A549 treated with RU486 at 1 μM for 4 hours (cell line): ENCODE measurements around the gene PGAP3. TPM values are rescaled to one million over a fixed set of nuclear protein-coding genes. Genes with fewer than 3 reads are reported as not detected.

Experiments
- total RNA-seq: library from RNA; stranded (reverse); fragments of 200-300 nt; extraction: Qiagen RNA extraction; gene quantifications from 5 replicates; pipeline ENCODE4 v1.2.3, GENCODE V29; 2022; ENCODE audit warnings: low read depth

Gene PGAP3
- 6.4 to 8.5 TPM (median 8.1 TPM) in 5 replicates for total RNA-seq

GRCh38 chr17:39687546-39688474, at the start of gene PGAP3:
Gene PGAP3 (minus strand): TSS chr17:39688057. CDS start chr17:39688014, 43 bp downstream.

GRCh38 chr17:39730095-39730921, 42.5 kb upstream of the PGAP3 start, which contains the start of gene MIEN1:
Gene MIEN1 (minus strand): TSS chr17:39730532. CDS start chr17:39730495, 37 bp downstream.

GRCh38 chr17:39699818-39700147, 11.9 kb upstream of the PGAP3 start, which contains the start of gene ERBB2:
Gene ERBB2 (plus strand): TSS chr17:39700064. CDS start chr17:39700239, 175 bp downstream.

GRCh38 chr17:39667945-39668924, 19.6 kb downstream of the PGAP3 start, which contains the start of gene PNMT:
Gene PNMT (plus strand): TSS chr17:39668453. CDS start chr17:39668476, 23 bp downstream.

GRCh38 chr17:39664581-39665561, 23.0 kb downstream of the PGAP3 start, which contains the start of gene TCAP:
Gene TCAP (plus strand): TSS chr17:39665349. CDS start chr17:39665360, 11 bp downstream.

GRCh38 chr17:39636927-39637736, 50.7 kb downstream of the PGAP3 start, which contains the start of gene STARD3:
Gene STARD3 (plus strand): TSS chr17:39637144. CDS start chr17:39653532, 16,388 bp downstream.

GRCh38 chr17:39626171-39627046, 61.4 kb downstream of the PGAP3 start, which contains the start of gene PPP1R1B:
Gene PPP1R1B (plus strand): TSS chr17:39626952. CDS start chr17:39627393, 441 bp downstream.

Other genes starting within 250 kb of the PGAP3 start
- 24.9 to 34.8 TPM (median 32.9 TPM) in 5 replicates for gene MED1, start 236.8 kb downstream of the PGAP3 start, total RNA-seq
- gene CDK12, start 226.6 kb downstream of the PGAP3 start, total RNA-seq = 29.3 to 38.4 TPM (median 36.1 TPM) in 5 replicates
- gene NEUROD2, start 80.1 kb downstream of the PGAP3 start, total RNA-seq = not detected in 5 replicates
- 0.13 TPM in 1 of 5 replicates, not detected in the others for gene PPP1R1B, start 61.1 kb downstream of the PGAP3 start, total RNA-seq
- gene STARD3, start 50.9 kb downstream of the PGAP3 start, total RNA-seq = 40.5 to 62.3 TPM (median 55.7 TPM) in 5 replicates
- 0.54 to 1.0 TPM (median 0.92 TPM) in 5 replicates for gene TCAP, start 22.7 kb downstream of the PGAP3 start, total RNA-seq
- not detected in 5 replicates for gene PNMT, start 19.6 kb downstream of the PGAP3 start, total RNA-seq
- 27.5 to 36.2 TPM (median 30.1 TPM) in 5 replicates for gene ERBB2, start 12.0 kb upstream of the PGAP3 start, total RNA-seq
- gene MIEN1, start 42.5 kb upstream of the PGAP3 start, total RNA-seq = 90.7 to 109 TPM (median 94.1 TPM) in 5 replicates
- gene GRB7, start 49.9 kb upstream of the PGAP3 start, total RNA-seq = 2.8 to 7.3 TPM (median 4.8 TPM) in 5 replicates
- not detected in 5 replicates for gene IKZF3, start 176.3 kb upstream of the PGAP3 start, total RNA-seq
- gene ZPBP2, start 180.1 kb upstream of the PGAP3 start, total RNA-seq = not detected in 5 replicates
- gene GSDMB, start 230.6 kb upstream of the PGAP3 start, total RNA-seq = 1.7 to 2.9 TPM (median 2.3 TPM) in 5 replicates
- gene ORMDL3, start 239.5 kb upstream of the PGAP3 start, total RNA-seq = 33.9 to 47.8 TPM (median 44.0 TPM) in 5 replicates
- gene LRRC3C, start 239.7 kb upstream of the PGAP3 start, total RNA-seq = not detected in 5 replicates